Activated CD8-positive, alpha-beta memory T cell treated with anti-CD3 and anti-CD28 coated beads for 1 hour (primary cell): Measurements from ENCODE around the gene ANO4.
"Not testable (repeated sequence)": the region's sequence is repeated elsewhere in the genome, so short reads cannot be mapped to it uniquely, and the experiment has no call there.

Source experiments
- DNase-seq, 2 donors: peaks; one replicate each; pipeline ENCODE4 v3.0.0-alpha.2; 2020; ENCODE audit warnings: low read depth in 1 of 2; ENCODE audit errors: extremely low read depth in 1 of 2

ANO4 gene

DNA sequence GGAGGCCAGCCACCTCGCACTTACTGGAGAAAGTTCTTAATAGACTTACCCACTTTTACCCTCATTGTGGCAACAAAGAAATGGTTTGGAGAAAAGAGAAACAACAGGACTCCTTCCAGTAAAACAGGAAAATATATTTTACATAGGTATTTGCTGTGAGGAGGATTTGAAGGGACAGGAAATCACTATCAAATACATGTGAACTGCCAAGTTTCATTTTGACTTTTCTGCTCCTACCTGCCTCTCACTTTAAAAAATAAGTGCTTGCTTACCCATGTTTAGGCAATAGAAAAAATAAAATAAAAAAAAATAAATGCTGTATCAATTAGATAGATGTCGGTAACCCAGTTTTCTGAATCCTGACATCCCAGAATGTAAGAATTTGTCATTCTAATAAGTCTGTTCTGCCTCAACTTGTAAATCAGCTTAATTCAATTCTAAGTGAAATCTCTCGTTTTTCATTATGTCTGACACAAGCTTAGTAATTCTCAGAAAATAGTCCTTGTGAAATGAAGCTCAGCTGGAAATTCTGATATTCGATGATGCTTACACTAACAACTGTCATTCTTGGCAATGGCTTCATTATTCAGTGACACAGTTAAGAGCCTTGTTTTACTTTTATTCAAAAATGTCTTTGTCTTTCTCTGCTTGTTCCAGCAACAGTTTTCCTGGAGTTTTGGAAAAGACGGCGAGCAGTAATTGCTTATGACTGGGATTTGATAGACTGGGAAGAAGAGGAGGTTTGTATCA, 284.1 kb downstream of the ANO4 start:
- no peak for DNase-seq

DNA sequence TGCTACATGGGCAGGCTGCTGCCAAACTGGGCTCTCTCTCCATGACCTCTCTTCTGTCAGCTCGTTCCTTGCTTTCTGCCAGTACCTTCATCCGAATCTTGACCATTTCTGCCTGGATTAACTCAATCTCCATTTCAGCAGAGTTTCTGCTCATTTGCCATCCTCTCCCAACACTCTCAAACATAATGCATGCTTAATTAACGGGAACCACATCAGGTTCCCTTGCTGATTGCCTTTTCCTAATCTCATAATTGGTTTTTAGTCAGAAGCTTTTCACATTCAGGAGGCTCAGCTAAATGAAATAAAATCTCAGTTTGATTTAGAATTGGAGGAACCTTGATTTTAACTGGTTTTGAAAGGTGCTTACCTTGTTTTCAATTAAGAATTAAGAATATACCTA, 288.1 kb downstream of the ANO4 start:
- no peak for DNase-seq

DNA sequence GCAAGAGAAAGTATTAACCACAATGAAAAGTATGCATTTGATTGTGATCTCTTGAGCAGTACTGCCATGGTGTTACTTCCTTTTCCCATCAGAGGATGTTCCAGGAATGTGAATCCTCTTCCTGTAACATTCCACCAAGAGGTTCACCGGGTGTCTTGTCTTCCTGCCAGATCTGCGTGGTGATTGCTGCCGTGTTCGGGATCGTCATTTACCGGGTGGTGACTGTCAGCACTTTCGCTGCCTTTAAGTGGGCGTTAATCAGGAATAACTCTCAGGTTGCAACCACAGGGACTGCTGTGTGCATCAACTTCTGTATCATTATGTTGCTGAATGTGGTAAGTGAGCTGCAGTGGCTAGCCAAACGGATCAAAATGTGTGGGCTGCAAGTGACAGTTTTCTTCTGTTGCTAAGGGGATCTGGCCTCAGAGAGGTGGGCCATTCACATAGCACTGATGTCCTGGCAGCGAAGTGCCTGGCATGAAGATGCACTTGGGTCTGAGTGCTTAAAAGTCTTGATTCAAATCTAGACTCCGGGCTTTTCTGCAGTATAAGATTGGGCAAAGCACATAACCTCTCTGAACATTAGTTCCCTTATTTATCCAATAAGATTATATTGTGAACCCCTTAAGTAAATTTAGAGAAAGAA, 292.0 kb downstream of the ANO4 start:
- DNase-seq: no peak

DNA sequence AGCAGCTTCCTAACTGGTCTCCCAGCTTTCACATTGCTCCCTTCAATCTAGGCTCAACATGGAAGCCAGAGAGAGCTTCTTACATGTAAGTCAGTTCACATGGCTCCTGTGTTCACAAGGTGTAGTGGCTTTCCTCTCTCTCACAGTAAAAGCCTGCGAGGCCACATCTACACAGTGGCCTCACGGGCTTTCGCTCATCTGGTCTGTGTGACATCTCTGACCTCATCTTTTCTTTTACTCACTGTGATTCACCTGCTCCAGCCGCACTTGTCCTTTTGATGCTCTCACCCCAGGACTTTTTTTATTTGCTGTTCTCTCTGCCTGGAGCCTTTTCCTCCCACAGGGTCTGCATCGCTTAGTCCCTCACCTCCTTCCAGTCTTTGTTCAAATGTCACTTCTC, 293.3 kb downstream of the ANO4 start:
- DNase-seq: no peak

DNA sequence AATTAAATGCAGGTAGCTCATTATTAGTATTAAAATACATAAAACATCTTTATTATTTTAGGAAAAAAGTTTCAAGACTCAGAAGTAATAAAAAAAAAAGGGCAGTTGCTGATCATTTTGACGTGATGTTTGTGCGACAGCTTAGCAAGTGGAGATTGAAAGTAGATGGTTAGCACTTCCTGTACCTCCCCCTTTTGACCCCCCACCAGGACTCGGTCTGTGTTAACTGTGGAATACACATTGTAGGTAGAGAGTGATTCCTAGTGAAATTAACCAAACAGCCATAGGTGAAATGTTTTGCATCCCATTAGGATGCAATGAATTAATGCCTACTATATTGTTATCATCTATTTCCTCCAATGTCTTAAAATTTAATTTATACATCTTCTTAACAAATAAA, 294.7 kb downstream of the ANO4 start:
- DNase-seq: no peak

DNA sequence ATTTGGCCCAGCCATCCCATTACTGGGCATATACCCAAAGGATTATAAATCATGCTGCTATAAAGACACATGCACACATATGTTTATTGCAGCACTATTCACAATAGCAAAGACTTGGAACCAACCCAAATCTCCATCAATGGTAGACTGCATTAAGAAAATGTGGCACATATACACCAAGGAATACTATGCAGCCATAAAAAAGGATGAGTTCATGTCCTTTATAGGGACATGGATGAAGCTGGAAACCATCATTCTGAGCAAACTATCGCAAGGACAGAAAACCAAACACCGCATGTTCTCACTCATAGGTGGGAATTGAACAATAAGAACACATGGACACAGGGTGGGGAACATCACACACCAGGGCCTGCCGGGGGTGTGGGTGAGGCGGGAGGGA, 295.6 kb downstream of the ANO4 start:
- DNase-seq: not testable (repeated sequence)

DNA sequence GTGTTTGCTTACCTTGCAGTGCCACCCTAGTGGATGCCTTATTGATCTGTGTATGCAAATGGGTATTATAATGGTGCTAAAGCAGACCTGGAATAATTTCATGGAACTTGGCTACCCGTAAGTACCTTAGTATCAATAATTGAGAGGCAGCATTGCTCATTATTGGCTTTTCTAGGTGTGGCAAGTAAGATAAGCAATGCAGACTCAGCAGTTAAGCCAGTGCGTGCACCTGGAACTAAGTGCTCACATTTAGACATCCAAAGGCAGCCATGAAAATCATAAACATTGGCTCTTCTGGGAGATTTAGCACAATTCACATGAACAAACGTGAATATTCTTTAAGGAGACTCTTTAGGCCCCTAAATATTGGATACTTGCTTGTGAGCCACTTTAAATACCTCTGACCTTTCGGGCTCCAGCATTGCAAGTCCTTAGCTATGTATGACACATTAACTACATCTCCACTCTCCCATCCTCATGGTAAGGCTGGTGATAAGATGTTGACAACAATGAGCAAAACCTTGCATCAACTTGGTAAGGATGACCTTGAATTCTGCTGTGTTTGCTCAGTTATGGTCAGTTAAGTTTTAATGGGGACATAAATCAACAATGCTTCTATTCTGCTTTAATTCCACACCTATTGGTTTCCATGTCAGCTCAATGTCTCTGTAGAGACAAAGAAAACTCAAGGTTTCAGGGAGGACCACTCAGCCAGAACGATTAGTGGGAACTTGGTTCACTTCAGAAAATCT, 303.4 kb downstream of the ANO4 start:
- no peak for DNase-seq

DNA sequence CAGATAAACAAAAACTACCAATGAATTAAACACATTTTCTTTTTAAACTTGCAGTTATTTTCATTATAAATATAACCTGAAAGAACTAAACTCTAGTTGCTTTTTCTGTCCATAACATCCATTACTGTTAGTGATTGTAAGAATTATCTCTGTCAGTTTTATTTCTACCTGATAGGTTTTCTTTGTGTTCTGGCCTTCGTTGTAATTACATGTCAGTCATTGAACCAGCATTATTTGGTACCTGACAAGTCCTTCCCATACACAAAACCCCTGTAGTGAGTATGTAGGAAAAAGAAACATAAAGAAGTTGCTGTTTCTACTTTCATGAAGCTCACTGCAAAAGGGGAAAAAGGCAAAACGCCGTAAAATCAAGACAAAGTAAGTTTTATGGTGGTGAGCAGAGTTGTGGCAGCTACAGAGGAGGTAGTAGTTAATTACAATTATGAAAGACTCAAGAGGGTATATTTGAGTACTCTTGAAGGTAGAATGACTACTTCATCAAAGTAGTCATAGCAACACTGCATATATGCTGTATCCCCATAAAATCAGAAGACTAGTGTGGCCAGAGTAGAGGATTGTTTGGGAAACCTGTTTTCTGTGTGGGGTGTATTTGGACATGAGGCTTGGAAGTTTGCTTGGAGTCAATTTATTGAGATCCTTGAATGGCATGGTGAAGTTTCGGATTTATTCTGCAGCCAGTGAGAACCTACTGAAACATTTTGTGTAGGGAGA, 312.6 kb downstream of the ANO4 start:
- no peak for DNase-seq

DNA sequence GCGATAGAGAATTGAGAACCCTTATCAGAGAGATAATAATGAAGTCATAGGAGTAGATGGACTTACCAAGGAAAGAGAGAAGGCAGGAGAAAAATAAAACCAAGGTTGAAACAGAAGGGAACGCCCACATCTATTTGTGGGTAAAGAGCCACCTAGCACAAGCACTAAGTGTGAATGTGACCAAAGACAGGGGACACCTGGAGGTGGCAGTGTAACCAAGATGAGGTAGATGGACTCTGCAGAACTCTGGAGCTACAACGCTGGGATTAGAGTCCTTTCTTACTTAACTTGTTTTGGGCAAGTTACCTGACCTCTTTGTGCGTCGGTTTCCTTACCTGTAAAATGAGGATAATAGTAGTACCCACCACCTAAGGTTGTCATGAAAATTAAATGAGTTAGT, 313.6 kb downstream of the ANO4 start:
- no peak for DNase-seq

DNA sequence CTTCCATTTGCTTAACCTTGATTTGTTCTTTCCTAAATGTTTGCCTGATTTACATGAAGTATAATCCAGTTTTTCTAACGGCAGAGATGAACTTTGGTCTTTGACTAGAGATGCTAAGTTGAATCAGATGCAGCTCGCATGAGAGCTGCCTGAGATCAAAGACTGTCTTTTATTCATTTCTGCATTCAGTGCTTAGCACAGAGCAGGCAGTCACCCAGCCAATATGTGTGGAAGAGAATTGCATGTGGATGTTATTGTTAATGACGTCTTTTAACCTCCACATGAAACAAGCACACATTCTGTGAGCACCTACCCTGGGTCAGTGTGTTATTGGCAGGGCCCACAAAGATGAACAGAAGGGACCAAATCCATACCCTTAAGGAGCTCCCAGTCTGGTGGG, 316.3 kb downstream of the ANO4 start:
- DNase-seq: no peak

DNA sequence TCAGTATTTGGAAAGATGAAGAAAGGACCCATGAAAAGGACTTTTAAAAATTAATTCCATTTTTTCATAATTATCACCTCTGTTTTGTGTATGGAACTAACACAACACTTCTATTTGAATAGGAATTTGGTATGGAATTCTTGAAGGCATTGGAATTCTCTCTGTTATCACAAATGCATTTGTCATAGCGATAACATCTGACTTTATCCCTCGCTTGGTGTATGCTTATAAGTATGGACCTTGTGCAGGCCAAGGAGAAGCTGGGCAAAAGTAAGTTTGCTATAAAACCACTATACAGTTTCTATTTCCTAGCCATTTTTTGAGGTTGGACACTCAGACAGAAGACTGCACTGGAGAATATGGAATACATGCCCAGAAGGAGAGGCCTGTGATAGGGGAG, 316.9 kb downstream of the ANO4 start:
- no peak for DNase-seq

DNA sequence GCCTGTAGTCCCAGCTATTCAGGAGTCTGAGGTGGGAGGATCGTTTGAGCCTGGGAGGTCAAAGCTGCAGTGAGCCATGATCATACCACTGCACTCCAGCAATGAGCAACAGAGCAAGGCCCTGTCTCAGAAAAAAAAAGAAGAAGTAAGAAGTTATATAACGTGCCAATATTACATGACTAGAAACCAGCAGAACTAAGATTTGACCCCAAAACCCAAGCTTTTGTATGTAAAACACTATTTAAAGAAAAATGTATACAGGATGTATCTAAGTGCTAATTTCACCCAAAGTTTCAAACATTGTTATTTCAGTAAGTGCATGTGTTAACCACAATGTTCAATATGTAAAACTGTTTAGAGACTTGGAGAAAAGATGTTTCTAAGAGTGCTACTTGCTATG, 320.8 kb downstream of the ANO4 start:
- DNase-seq: no peak

DNA sequence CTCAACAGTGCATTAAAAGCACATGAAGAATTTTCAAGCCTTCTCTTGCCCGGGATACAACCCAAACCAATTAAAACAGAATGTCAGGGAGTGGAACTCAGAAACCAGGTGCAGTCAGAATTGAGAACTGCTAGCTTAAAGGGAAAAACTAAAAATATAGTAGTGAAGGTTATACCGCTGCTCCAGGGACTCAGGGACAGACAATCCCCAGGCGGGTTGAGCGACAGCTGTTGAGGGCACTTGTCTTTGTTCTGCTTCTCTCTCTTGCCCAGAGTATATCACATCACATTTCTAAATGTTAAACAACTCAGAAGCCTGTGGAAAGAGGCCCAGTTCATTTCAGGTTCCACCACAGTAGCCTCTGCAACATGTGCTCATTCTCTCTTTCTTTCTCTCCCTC, 322.3 kb downstream of the ANO4 start:
- DNase-seq: no peak

DNA sequence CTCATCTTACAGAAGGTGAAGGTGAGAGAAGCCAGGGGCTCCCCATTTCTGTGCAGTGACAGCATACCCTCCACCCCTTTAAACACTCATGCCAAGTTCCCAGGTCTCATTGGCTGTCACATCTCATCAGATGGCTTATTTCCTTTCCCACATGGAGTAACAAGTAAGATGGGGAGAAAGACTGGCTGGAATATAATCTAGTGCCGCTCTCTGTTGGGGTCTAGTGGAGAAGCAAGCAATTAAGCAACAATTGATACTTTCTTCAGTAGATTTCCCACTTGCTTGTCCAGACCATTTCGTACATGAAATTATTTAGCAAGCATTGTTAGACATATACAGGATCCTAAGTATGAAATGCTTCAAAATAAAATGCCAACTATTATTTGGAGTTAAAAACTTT, 323.3 kb downstream of the ANO4 start:
- DNase-seq: no peak

DNA sequence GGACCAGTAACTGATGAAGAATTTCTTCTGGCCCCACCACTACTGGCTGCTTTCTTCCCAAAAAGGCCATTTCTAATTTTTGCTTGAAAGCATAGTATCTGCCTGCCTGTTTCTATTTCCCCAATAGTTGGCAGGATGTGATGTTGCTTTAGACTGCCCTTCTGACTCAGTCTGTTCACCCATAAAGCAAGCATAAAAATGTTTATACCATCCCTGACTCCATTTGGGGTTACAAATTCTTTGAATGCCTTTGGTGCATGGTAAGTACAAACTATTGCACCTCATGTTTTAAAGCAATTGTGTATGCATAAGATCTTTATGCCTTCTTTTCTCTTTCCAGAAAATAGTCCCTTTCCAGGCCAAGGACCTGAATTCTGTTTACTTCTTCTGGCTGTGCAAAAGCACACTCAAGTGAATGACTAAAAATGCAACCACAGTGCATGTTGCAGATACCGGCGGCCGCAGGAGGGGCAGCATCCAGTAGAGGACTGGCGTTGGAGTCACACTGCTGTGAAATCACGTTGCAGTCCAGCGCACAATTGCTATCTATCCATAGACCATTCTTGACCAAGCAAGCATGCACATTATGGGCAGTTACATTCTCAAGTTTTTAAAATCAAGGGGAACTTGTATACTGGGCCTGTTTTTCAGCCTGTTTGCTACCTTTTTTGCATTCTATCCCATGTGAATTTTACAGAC, 333.1 kb downstream of the ANO4 start:
- no peak for DNase-seq

DNA sequence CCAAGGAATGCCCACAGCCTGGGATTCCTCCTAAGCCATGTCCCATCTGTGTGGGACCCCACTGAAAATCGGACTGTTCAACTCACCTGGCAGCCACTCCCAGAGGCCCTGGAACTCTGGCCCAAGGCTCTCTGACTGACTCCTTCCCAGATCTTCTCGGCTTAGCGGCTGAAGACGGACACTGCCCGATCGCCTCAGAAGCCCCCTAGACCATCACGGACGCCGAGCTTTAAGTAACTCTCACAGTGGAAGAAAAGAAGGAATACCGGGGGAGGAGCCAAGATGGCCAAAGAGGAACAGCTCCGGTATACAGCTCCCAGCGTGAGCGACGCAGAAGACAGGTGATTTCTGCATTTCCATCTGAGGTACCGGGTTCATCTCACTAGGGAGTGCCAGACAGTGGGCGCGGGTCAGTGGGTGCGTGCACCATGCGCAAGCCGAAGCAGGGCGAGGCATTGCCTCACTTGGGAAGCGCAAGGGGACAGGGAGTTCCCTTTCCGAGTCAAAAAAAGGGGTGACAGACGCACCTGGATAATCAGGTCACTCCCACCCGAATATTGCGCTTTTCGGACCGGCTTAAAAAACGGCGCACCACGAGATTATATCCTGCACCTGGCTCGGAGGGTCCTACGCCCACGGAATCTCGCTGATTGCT, 351.3 kb downstream of the ANO4 start:
- not testable (repeated sequence) for DNase-seq

DNA sequence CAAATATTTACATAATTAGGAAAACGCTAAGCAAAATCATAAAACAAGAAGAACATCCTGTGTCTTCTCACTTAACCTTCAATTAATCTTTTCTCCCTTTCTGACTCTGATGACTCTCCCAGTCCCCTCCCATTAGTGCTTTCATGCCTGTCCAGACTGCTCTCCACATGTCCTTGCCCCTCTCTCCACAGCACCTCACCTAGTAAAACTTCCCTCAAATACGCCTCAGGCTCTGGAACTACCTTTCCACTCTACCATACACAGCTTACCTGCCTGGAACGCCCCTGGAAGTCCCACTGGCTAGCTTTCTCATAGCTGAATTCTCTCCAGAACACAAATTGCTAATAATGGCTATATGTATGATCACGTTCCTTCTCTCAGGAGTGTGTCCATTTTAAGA, 370.7 kb downstream of the ANO4 start:
- DNase-seq: no peak

DNA sequence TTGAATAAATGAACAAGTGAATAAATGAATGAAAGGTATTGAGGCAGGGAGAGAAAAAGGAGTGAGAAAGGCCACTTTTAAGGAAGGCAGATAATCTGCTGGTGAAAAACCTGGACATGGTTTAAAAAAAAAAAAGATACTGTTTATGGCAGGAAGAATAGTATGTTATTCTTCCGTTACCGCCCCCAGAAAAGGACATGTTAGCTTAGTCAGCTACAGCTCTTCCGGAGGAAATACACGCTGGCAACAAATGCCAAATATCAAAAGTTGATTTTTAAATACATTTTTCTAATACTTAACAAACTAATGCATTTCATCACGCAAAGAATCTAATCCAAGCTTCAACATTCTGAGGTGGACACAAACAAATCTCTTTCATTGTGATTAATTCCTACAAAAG, 372.3 kb downstream of the ANO4 start:
- DNase-seq: no peak

DNA sequence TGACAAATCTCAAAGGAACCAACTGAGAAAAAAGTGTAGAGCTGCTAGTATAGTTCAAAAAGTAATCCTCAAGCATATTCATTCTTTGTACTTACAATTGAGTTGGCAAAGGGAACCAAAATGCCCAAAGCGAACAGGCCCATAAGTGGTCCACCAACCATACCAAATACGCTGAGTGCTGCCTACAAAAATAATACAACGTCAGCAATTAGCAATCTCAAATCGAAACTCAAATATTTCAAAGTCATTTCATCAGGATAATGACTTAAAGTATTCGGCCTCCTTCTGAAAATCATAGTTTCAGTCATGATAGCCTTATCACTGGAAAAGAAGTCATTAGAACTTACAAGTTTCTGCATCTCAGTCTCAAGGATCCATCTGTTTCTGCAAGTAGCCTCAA, 373.4 kb downstream of the ANO4 start:
- DNase-seq: no peak

DNA sequence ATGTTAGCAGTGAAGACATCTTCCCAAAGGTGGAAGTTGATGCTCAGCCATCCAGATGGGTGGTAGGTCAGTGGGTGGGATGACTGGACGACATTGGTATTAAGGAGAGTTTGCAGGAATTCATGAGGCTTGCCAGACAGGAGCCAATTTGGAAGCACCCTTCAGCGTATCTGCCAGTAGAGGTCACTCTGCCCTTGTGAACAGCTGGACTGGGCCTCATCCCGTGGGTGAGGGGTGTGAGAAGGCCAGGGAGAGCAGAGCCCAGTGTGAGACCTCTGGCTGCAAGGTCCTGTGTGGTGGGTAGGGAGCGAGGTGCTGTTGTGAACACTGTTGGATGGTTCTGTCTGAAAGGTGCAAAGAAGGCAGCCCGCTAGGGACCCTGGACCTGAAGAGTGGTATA, 377.7 kb downstream of the ANO4 start:
- no peak for DNase-seq
